GM12872 (cell line): Measurements from ENCODE around the gene SRP19.

Experiments used
- CTCF ChIP-seq: IDR thresholded peaks from 3 replicates; pipeline ENCODE4 v1.5.1; 2011; ENCODE audit warnings: low read depth, mild to moderate bottlenecking, low read length, moderate library complexity; ENCODE audit not compliant: insufficient read depth

SRP19 gene

GRCh38 chr5:112830378-112830777 is 30.7 kb upstream of the SRP19 start:
- no peak for TF ChIP-seq CTCF

GRCh38 chr5:112833971-112834370 is 27.1 kb upstream of the SRP19 start:
- TF ChIP-seq CTCF, result no peak

GRCh38 chr5:112844489-112844888 is 16.6 kb upstream of the SRP19 start:
- no peak for TF ChIP-seq CTCF

- no peak for TF ChIP-seq CTCF
Measured at GRCh38 chr5:112846556-112846955, 14.5 kb upstream of the SRP19 start.

GRCh38 chr5:112847306-112847705 is 13.8 kb upstream of the SRP19 start:
- TF ChIP-seq CTCF, result no peak

- TF ChIP-seq CTCF, result peak; percentile 75
Measured at GRCh38 chr5:112848116-112848811, 12.8 kb upstream of the SRP19 start.

- no peak for TF ChIP-seq CTCF
Measured at GRCh38 chr5:112849912-112850311, 11.2 kb upstream of the SRP19 start.

- TF ChIP-seq CTCF, result no peak
Measured at GRCh38 chr5:112854651-112855050, 6.4 kb upstream of the SRP19 start.
